HG03520 (cell line): ENCODE results near the gene ANO10.
"Not testable (repeated sequence)": the region's sequence is repeated elsewhere in the genome, so short reads cannot be mapped to it uniquely, and the experiment has no call there.

Source experiments
- ATAC-seq: cut with Tn5 transposase; IDR thresholded peaks from one replicate; pipeline ENCODE4 v1.9.1; 2021; ENCODE audit warnings: mild to moderate bottlenecking, moderate library complexity; ENCODE audit not compliant: unreplicated experiment

Gene ANO10

DNA sequence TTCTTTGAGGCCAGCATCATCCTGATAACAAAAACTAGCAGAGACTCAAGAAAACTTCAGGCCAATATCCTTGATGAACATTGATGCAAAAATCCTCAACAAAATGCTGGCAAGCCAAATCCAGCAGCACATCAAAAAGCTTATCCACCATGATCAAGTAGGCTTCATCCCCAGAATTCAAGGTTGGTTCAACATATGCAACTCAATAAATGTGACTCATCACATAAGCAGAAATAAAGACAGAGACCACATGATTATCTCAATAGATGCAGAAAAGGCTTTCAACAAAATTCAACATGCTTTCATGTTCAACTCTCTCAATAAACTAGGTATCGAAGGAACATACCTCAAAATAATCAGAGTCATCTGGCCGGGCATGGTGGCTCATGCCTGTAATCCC, 265.8 kb downstream of the ANO10 start:
- not testable (repeated sequence) for ATAC-seq

- ATAC-seq = no peak
Measured at GRCh38 chr3:43353923-43354670, 267.7 kb downstream of the ANO10 start.

GRCh38 chr3:43353393-43353792, 268.4 kb downstream of the ANO10 start:
- no peak for ATAC-seq

DNA sequence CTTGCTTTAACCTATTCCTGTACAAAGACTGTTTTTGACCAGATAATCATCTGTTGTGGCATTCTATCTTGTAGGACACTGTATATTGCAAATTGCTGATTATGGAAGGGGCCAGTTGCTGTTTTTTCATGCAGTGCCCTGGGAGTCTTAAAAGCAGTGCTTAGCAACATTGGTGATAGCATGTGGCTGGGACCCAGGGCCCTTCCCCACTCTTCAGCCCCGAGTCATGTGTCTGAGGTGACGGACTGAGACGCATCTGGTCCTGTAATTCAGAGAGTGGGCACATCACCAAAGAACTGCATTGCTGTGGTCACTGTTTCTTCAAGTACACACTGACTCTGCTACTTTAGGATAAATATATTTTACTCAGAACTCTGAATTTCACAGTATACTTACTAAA, 272.1 kb downstream of the ANO10 start:
- no peak for ATAC-seq

DNA sequence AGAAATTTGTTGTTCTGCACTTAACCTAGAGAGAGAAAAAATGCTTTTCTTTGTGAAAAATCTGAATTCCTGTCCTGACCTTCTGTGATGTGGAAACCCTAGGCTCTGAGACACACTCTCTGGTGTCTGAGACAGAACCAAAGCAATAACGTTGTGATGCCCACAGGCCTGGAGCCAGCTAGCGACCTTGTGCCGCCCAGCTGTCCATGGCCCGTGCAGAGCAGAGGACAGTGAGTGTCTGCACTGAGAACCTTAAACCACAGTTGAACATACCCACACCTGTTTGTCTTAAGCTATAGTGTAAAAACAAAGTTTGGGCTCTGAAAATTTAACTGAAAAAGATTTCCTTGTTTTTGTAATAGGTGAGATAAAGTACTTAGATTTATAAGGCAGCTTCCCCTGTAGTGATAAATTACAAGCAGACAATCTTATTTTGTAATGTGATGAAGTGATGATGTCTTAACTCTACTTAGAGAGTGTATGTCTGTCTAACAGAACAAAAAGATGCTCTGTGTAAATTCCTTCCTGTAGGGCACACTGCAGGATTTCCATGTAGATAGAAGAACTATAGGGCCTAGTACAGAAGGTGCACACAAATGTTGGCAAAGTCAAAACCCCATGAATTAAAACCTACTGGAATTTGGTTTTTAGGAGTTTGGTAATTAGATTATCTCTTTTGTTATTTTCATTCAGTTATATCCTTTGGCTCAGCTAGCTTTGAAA, 272.8 kb downstream of the ANO10 start:
- ATAC-seq = no peak

GRCh38 chr3:43348350-43348749, 273.5 kb downstream of the ANO10 start:
- ATAC-seq = no peak

- no peak for ATAC-seq
Measured at GRCh38 chr3:43347774-43348173, 274.0 kb downstream of the ANO10 start.

GRCh38 chr3:43346978-43347749, 274.6 kb downstream of the ANO10 start:
- ATAC-seq = no peak

GRCh38 chr3:43345877-43346276, 275.9 kb downstream of the ANO10 start:
- no peak for ATAC-seq

- no peak for ATAC-seq
Measured at GRCh38 chr3:43345246-43345645, 276.6 kb downstream of the ANO10 start.

- ATAC-seq = no peak
Measured at GRCh38 chr3:43344520-43344919, 277.3 kb downstream of the ANO10 start.

DNA sequence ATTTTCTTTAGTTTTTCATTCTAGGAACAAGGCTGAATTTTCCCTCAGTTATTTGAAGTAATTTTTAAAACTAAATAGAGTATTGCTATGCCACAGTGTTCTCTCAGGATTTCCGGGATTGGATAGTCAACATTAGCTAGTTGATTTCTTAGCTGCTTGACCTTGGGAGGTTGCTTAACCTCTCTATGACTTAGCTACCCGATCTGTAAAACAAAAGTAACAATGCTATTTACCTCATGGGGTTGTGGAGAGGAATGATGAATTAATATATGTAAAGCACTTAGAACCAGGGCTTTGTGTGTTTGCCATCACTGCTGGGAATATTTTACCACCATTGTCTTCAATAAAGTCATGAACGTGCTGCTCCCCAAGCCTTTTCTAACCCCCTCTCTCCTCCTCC, 278.0 kb downstream of the ANO10 start:
- no peak for ATAC-seq

GRCh38 chr3:43343185-43343584, 278.6 kb downstream of the ANO10 start:
- ATAC-seq = no peak

- ATAC-seq = no peak
Measured at GRCh38 chr3:43341788-43342187, 280.0 kb downstream of the ANO10 start.

DNA sequence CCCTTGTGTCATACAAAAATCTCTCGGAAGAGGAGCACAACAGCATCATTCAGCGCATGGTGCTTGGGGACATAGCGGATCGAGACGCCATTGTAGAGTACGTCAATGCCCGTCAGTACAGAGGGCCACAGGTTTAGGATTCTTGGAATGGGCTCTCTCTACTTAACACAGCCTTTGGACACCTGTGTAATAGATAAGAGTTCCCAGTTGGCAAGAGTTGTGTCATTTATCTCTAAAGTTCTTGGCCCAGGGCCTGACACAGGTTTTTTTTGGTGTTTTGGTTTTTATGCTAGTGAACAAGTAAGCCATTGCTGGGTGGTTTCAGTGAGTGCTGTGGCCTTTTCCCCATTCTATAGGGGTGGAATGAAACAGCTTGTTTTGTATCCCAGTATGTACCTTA, 281.4 kb downstream of the ANO10 start:
- ATAC-seq = no peak

DNA sequence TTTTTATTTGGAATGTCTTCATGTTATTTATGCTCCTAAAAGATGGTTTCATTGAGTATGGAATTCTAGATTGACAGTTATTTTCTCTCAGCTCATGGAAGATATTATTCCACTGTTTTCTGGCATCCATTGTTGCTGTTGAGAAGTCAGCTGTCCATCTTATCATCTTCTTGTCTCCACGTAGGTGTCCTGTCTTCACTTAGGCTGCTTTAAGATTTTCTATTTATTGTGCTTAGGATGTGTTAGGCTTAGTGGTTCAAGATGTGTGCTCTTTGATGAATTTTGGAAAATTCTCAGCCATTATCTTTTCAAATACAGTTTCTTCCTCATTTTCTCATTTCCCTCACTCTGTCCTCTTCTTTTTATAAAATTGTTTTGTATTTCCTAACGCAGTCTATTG, 283.5 kb downstream of the ANO10 start:
- no peak for ATAC-seq

- ATAC-seq = no peak
Measured at GRCh38 chr3:43335799-43336198, 286.0 kb downstream of the ANO10 start.

DNA sequence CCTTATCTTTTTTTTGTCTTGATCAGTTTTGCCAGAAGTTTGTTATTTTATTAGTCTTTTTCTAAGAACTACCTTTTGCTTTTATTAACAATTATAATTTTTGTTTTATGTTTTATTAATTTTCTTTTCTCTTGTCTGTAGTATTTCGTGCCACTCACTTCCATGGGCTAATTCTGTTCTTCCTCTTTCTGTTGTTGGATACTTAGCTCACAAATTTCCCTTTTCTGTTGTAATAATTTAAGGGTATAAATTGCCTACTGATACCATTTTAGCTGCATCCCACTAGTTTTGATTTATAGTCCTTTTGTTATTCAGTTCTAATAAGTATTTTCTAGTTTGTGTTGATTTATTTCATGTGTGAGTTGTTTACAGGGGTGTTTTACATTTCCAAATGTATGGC, 286.8 kb downstream of the ANO10 start:
- no peak for ATAC-seq

- ATAC-seq = no peak
Measured at GRCh38 chr3:43331381-43331780, 290.4 kb downstream of the ANO10 start.

GRCh38 chr3:43330981-43331380, 290.8 kb downstream of the ANO10 start:
- no peak for ATAC-seq

GRCh38 chr3:43328653-43329052, 293.2 kb downstream of the ANO10 start:
- ATAC-seq = no peak

DNA sequence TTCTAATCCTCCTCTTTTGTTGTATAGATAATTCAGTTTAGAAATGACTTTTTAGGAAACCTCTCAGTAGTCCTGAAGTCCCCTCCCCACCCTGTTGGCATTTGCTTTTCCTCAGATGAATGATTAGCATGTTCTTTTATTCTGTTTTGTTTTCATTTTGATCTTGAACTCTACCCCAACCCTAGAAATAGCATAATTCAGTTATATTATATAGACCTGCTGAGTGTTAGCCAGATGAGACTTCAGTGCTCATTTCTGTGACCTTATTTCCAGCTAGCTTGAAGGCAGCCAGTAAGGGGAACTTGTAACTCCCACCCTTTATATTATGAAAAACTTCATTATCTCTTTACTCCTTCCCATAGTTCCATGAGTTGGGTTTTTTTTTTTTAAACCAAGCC, 294.2 kb downstream of the ANO10 start:
- ATAC-seq = no peak
